ENCODE measurements around the gene MESD.
A peak's percentile ranks its signal among the peaks of the same experiment; 100 is the strongest.

The MESD gene

GRCh38 chr15:81006124-81006523 lies 16.5 kb upstream of the MESD start:
- TF ChIP-seq TAF1 (IDR thresholded peaks at IDR 0.05; ENCODE audit: low read depth, low read length) (no peak), POU2F2 (IDR thresholded peaks at IDR 0.05; ENCODE audit: low read depth, low read length) (no peak), POLR2AphosphoS5 (IDR thresholded peaks at IDR 0.05; ENCODE audit: low read depth, low read length) (no peak)
- DNase-seq (ENCODE audit: insufficient read length, low spot score) (no peak), FAIRE-seq (no peak)

- FAIRE-seq, result no peak
- no peak for TF ChIP-seq PAX5 (IDR thresholded peaks at IDR 0.05; ENCODE audit: insufficient read depth, low read length, severe bottlenecking)
- no peak for TF ChIP-seq POLR2AphosphoS5 (IDR thresholded peaks at IDR 0.05; ENCODE audit: low read depth, low read length)
- no peak for TF ChIP-seq TAF1 (IDR thresholded peaks at IDR 0.05; ENCODE audit: low read depth, low read length)
- no peak for TF ChIP-seq POU2F2 (IDR thresholded peaks at IDR 0.05; ENCODE audit: low read depth, low read length)
- TF ChIP-seq SPI1 (IDR thresholded peaks at IDR 0.05; ENCODE audit: low read depth, low read length), result no peak
- TF ChIP-seq POLR2A (IDR thresholded peaks at IDR 0.05; ENCODE audit: low read depth, low read length), result no peak
- no peak for DNase-seq (ENCODE audit: insufficient read length, low spot score)
Observed at GRCh38 chr15:81003097-81003350, 13.4 kb upstream of the MESD start.

GRCh38 chr15:81002331-81003096 lies 12.9 kb upstream of the MESD start:
- TF ChIP-seq POLR2A (IDR thresholded peaks at IDR 0.05; ENCODE audit: low read depth, low read length) (no peak), TAF1 (IDR thresholded peaks at IDR 0.05; ENCODE audit: low read depth, low read length) (no peak), SPI1 (IDR thresholded peaks at IDR 0.05; ENCODE audit: low read depth, low read length) (no peak), POLR2AphosphoS5 (IDR thresholded peaks at IDR 0.05; ENCODE audit: low read depth, low read length) (no peak), POU2F2 (IDR thresholded peaks at IDR 0.05; ENCODE audit: low read depth, low read length) (no peak), PAX5 (IDR thresholded peaks at IDR 0.05; ENCODE audit: insufficient read depth, low read length, severe bottlenecking) (no peak)
- FAIRE-seq, result no peak
- DNase-seq (ENCODE audit: insufficient read length, low spot score), result no peak

- TF ChIP-seq POU2F2 (IDR thresholded peaks at IDR 0.05; ENCODE audit: low read depth, low read length) (no peak), TAF1 (IDR thresholded peaks at IDR 0.05; ENCODE audit: low read depth, low read length) (no peak), POLR2A (IDR thresholded peaks at IDR 0.05; ENCODE audit: low read depth, low read length) (no peak), SPI1 (IDR thresholded peaks at IDR 0.05; ENCODE audit: low read depth, low read length) (no peak), POLR2AphosphoS5 (IDR thresholded peaks at IDR 0.05; ENCODE audit: low read depth, low read length) (no peak), PAX5 (IDR thresholded peaks at IDR 0.05; ENCODE audit: insufficient read depth, low read length, severe bottlenecking) (no peak)
- DNase-seq (ENCODE audit: insufficient read length, low spot score) (no peak), FAIRE-seq (no peak)
Observed at GRCh38 chr15:81002009-81002330, 12.4 kb upstream of the MESD start.

- no peak for DNase-seq (ENCODE audit: insufficient read length, low spot score)
- TF ChIP-seq POU2F2 (IDR thresholded peaks at IDR 0.05; ENCODE audit: low read depth, low read length) (no peak), POLR2A (IDR thresholded peaks at IDR 0.05; ENCODE audit: low read depth, low read length) (peak; percentile 21; the same call in 1 of the 2 replicates), SPI1 (IDR thresholded peaks at IDR 0.05; ENCODE audit: low read depth, low read length) (no peak), PAX5 (IDR thresholded peaks at IDR 0.05; ENCODE audit: insufficient read depth, low read length, severe bottlenecking) (no peak)
- FAIRE-seq, result no peak
Observed at GRCh38 chr15:81001152-81002008, 11.8 kb upstream of the MESD start.

- DNase-seq (ENCODE audit: insufficient read length, low spot score), result peak; percentile 78
- peak; percentile 90 for FAIRE-seq
- peak; percentile 57; the same call in 1 of the 2 replicates for TF ChIP-seq POLR2AphosphoS5 (IDR thresholded peaks at IDR 0.05; ENCODE audit: low read depth, low read length)
- TF ChIP-seq PAX5 (IDR thresholded peaks at IDR 0.05; ENCODE audit: insufficient read depth, low read length, severe bottlenecking), result no peak
- TF ChIP-seq POU2F2 (IDR thresholded peaks at IDR 0.05; ENCODE audit: low read depth, low read length), result 0 out of 2 replicates have a peak, but pooled peaks have one; percentile 3
- TF ChIP-seq POLR2A (IDR thresholded peaks at IDR 0.05; ENCODE audit: low read depth, low read length), result peak; percentile 27; the same call in 1 of the 2 replicates
- TF ChIP-seq TAF1 (IDR thresholded peaks at IDR 0.05; ENCODE audit: low read depth, low read length), result peak; percentile 11; the same call in 1 of the 2 replicates
- peak; percentile 71 for TF ChIP-seq SPI1 (IDR thresholded peaks at IDR 0.05; ENCODE audit: low read depth, low read length)
Observed at GRCh38 chr15:81000624-81001151, 11.1 kb upstream of the MESD start, which contains the start of gene TLNRD1. Gene TLNRD1 (plus strand): TSS chr15:81000923. CDS start chr15:81002272, 1,349 bp downstream.

GRCh38 chr15:81000144-81000623 lies 10.6 kb upstream of the MESD start:
- TF ChIP-seq POLR2A (IDR thresholded peaks at IDR 0.05; ENCODE audit: low read depth, low read length) (no peak), POU2F2 (IDR thresholded peaks at IDR 0.05; ENCODE audit: low read depth, low read length) (0 out of 2 replicates have a peak, but pooled peaks have one; percentile 19), TAF1 (IDR thresholded peaks at IDR 0.05; ENCODE audit: low read depth, low read length) (0 out of 2 replicates have a peak, but pooled peaks have one; percentile 16), SPI1 (IDR thresholded peaks at IDR 0.05; ENCODE audit: low read depth, low read length) (no peak), POLR2AphosphoS5 (IDR thresholded peaks at IDR 0.05; ENCODE audit: low read depth, low read length) (no peak), PAX5 (IDR thresholded peaks at IDR 0.05; ENCODE audit: insufficient read depth, low read length, severe bottlenecking) (no peak)
- DNase-seq (ENCODE audit: insufficient read length, low spot score) (no peak), FAIRE-seq (no peak)

GRCh38 chr15:80999623-81000036 lies 10.0 kb upstream of the MESD start:
- no peak for DNase-seq (ENCODE audit: insufficient read length, low spot score)
- peak; percentile 88 for FAIRE-seq
- no peak for TF ChIP-seq POU2F2 (IDR thresholded peaks at IDR 0.05; ENCODE audit: low read depth, low read length)
- peak; percentile 34; the same call in 1 of the 2 replicates for TF ChIP-seq POLR2A (IDR thresholded peaks at IDR 0.05; ENCODE audit: low read depth, low read length)
- TF ChIP-seq TAF1 (IDR thresholded peaks at IDR 0.05; ENCODE audit: low read depth, low read length), result 0 out of 2 replicates have a peak, but pooled peaks have one; percentile 6
- TF ChIP-seq PAX5 (IDR thresholded peaks at IDR 0.05; ENCODE audit: insufficient read depth, low read length, severe bottlenecking), result no peak
- TF ChIP-seq SPI1 (IDR thresholded peaks at IDR 0.05; ENCODE audit: low read depth, low read length), result peak; percentile 47; the same call in 1 of the 2 replicates
- peak; percentile 53; the same call in 1 of the 2 replicates for TF ChIP-seq POLR2AphosphoS5 (IDR thresholded peaks at IDR 0.05; ENCODE audit: low read depth, low read length)

GRCh38 chr15:80998251-80998650 lies 8.6 kb upstream of the MESD start:
- FAIRE-seq, result no peak
- TF ChIP-seq POU2F2 (IDR thresholded peaks at IDR 0.05; ENCODE audit: low read depth, low read length), result no peak
- no peak for TF ChIP-seq POLR2A (IDR thresholded peaks at IDR 0.05; ENCODE audit: low read depth, low read length)

More at GRCh38 chr15:80998251-80998650, 8.6 kb upstream of the MESD start:
- no peak for DNase-seq (ENCODE audit: insufficient read length, low spot score)

All from GM12891 (cell line).